ENCODE measurements around the gene TOM1L2. TPM values are rescaled to one million over a fixed set of nuclear protein-coding genes. Genes with fewer than 3 reads are reported as not detected.

The TOM1L2 gene
- 3.7 TPM for polyA plus RNA-seq

DNA sequence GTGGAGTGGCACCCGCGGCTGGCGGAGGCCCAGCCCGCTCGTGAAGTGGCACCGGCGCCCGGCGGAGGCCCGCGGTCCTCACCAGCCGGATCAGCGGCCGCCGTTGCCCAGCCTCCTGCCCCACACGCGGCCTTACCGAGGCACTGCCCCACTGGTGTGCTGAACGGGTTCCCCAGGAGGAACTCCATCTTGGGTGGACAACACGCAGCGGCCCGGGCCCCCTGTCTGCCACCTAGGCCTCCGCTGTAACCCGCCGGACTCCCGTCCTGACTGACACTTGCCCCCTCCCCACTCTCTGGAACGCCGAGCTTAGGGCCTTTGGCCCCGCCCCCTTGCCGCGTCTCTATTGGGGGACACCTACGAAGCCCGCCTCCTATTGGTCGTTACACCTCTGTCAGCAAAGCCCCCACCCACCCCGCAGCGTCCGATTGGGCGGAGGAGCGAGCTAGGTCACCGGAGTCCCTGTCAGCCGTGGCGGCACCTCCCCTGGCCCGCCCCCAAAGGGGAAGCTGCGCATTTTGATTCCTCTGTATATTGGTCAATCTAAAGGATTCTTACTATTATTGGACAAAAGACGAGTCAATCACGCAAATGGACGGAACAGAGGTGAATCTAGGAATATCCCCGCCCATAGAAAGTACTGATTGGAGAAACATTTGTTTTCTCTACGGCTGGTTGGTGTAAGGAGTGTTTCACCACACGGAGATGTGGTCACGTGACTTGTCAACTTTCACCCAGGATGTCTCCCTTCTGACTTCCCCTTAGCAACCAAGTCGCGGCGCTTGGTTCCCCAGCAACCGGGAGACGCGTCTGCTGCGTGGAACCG, at the start of gene TOM1L2, which contains the start of gene DRC3:
TOM1L2 (minus strand) TSS at position 275 of the 826 bp plus-strand sequence; CDS start at position 188, 87 bp downstream.
DRC3 (plus strand) TSS at position 737 of the 826 bp plus-strand sequence. CDS start 4,737 bp downstream, outside the sequence.
- Mint-ChIP-seq H3K27ac (peak within 1 kb of the TSS; percentile 77 to 99 (median 97)), H3K36me3 (peaks cover 1% of the 10 kb centered on the region), H3K4me1 (peaks cover 7 to 21% (median 16%) of the 10 kb centered on the region in 3 donors), H3K27me3 (no peaks in the 10 kb centered on the region), H3K4me3 (peak within 1 kb of the TSS; percentile 86 to 99 (median 97)), H3K9me3 (no peaks in the 10 kb centered on the region)

DNA sequence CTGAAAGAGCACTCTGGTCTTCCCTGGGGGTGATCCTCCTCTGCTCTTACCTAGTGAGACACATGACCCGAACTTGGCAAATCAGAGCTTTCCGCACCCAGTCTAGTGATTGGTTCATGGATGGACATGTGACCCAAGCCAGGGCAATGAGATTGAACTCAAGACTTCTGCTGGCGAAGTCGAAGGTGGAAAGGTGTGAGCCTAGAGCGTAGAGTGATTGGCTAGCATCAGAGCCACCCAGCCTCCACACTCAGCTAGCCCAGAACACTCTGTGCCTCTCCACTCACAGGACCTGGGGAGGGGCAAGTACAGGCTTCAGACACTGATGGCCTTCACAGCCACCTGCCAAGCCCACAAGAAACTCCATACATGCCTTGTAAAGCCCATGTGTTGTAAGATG, 49.2 kb upstream of the TOM1L2 start:
- H3K4me3 Mint-ChIP-seq: no peak overlapping the region
- no peaks in the 10 kb centered on the region for H3K27me3 Mint-ChIP-seq
- peaks cover 4% of the 10 kb centered on the region for H3K36me3 Mint-ChIP-seq
- no peaks in the 10 kb centered on the region for H3K9me3 Mint-ChIP-seq
- H3K27ac Mint-ChIP-seq: no peak overlapping the region
- peaks cover 0 to 3% (median 0%) of the 10 kb centered on the region in 3 donors for H3K4me1 Mint-ChIP-seq

DNA sequence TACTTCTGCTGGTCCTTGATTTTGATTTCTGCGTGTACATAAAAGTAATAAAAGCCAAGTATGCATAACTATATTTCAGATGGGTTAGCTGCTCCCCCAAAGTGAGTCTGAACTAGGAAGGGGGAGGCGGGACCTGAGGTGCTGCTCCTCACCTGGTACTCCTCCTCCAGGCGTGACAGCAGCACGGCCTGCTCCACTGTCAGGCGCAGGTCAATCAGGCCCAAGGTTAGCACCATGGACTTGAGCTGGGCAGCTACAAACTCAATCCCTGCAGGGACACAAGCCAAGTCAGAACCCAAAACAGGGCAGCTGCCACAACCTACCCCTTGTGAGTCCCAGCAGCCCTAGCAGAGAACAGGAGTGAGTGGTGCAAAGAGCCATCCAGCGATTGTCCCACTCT, 48.8 kb upstream of the TOM1L2 start:
- H3K27ac Mint-ChIP-seq: no peak overlapping the region
- H3K9me3 Mint-ChIP-seq: no peaks in the 10 kb centered on the region
- peaks cover 4% of the 10 kb centered on the region for H3K36me3 Mint-ChIP-seq

GRCh38 chr17:18019838-18020154, 47.6 kb upstream of the TOM1L2 start:
- H3K27ac Mint-ChIP-seq: no peak overlapping the region
- H3K9me3 Mint-ChIP-seq: no peaks in the 10 kb centered on the region
- no peaks in the 10 kb centered on the region for H3K4me1 Mint-ChIP-seq
- H3K36me3 Mint-ChIP-seq: peaks cover 1% of the 10 kb centered on the region
- H3K27me3 Mint-ChIP-seq: no peaks in the 10 kb centered on the region
- no peak overlapping the region for H3K4me3 Mint-ChIP-seq

More for the DNA sequence above, 48.8 kb upstream of the TOM1L2 start:
- no peaks in the 10 kb centered on the region for H3K27me3 Mint-ChIP-seq
- H3K4me3 Mint-ChIP-seq: no peak overlapping the region
- H3K4me1 Mint-ChIP-seq: peaks cover 0 to 3% (median 0%) of the 10 kb centered on the region in 3 donors

- peaks cover 1% of the 10 kb centered on the region for H3K36me3 Mint-ChIP-seq
- H3K9me3 Mint-ChIP-seq: no peaks in the 10 kb centered on the region
- H3K27ac Mint-ChIP-seq: no peak overlapping the region
These were observed 46.3 kb upstream of the TOM1L2 start for GRCh38 chr17:18018411-18018921.

DNA sequence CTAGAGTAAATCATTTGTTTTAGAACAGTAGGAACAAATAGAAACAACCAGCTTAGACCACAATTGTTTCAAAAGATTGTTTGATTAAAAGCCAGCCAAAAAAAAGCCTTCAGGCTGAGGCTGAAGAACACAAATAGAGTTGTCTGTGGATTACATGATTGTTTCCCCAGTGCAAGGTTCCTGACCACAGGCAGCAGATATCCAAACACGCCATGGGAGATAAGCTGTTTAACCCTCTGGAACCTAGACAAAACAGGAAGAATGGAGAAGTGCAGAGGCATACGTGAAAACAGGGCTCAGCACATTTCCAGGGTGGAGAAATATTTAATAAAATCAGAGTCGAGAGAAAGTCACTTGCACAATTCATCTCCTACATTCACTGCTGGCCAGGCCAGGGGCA, 45.8 kb upstream of the TOM1L2 start:
- H3K4me1 Mint-ChIP-seq: no peaks in the 10 kb centered on the region
- no peaks in the 10 kb centered on the region for H3K27me3 Mint-ChIP-seq
- H3K4me3 Mint-ChIP-seq: no peak overlapping the region
- H3K9me3 Mint-ChIP-seq: no peaks in the 10 kb centered on the region
- H3K36me3 Mint-ChIP-seq: peaks cover 1% of the 10 kb centered on the region
- H3K27ac Mint-ChIP-seq: no peak overlapping the region

More at GRCh38 chr17:18018411-18018921, 46.3 kb upstream of the TOM1L2 start:
- Mint-ChIP-seq H3K4me3 (peak overlapping the region in 1 of 4 donors; percentile 13), H3K27me3 (no peaks in the 10 kb centered on the region), H3K4me1 (no peaks in the 10 kb centered on the region)

GRCh38 chr17:18016426-18016825, 44.2 kb upstream of the TOM1L2 start:
- H3K9me3 Mint-ChIP-seq: no peaks in the 10 kb centered on the region
- no peak overlapping the region for H3K27ac Mint-ChIP-seq
- H3K27me3 Mint-ChIP-seq: no peaks in the 10 kb centered on the region
- peaks cover 0 to 3% (median 0%) of the 10 kb centered on the region in 3 donors for H3K4me1 Mint-ChIP-seq
- H3K36me3 Mint-ChIP-seq: peaks cover 5% of the 10 kb centered on the region
- H3K4me3 Mint-ChIP-seq: no peak overlapping the region

DNA sequence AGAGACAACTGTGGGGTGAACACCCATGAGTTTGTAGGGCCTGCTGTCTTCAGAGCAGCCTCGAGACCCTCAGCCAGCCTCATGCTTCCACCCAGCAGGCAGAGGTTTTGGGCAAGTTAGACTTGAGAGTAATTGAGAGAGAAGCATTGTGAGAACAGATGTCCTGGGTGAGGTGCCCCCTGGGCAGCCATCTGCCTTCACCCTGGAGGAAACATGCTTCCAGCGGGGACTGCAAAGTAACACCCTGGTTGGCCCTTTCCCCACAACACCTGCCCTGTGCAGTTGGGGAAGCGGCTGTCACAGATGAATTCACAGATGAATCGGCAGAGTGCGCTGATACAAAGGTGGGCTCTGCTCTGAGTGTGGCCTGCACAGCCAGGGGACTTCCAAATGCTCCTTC, 43.4 kb upstream of the TOM1L2 start:
- Mint-ChIP-seq H3K27ac (no peak overlapping the region), H3K36me3 (peaks cover 8% of the 10 kb centered on the region)

DNA sequence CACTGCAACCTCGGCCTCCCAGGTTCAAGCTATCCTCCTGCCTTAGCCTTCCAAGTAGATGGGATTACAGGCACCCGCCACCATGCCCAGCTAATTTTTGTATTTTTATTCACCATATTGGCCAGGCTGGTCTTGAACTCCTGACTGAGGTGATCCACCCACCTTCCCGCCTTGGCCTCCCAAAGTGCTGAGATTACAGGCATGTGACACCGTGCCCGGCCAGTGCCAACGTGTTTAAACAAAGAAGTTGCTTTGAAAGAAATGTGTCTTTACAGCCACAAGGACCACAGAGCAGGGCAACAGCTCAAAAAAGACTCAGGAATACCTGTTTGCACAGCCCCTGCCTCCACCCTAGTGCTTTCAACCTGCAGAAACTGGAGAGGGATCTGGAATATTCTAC, 41.8 kb upstream of the TOM1L2 start:
- peaks cover 14% of the 10 kb centered on the region for H3K36me3 Mint-ChIP-seq
- H3K27ac Mint-ChIP-seq: no peak overlapping the region

More for the DNA sequence above, 43.4 kb upstream of the TOM1L2 start:
- no peak overlapping the region for H3K4me3 Mint-ChIP-seq
- H3K9me3 Mint-ChIP-seq: no peaks in the 10 kb centered on the region
- no peaks in the 10 kb centered on the region for H3K27me3 Mint-ChIP-seq
- H3K4me1 Mint-ChIP-seq: peaks cover 0 to 3% (median 0%) of the 10 kb centered on the region in 3 donors

DNA sequence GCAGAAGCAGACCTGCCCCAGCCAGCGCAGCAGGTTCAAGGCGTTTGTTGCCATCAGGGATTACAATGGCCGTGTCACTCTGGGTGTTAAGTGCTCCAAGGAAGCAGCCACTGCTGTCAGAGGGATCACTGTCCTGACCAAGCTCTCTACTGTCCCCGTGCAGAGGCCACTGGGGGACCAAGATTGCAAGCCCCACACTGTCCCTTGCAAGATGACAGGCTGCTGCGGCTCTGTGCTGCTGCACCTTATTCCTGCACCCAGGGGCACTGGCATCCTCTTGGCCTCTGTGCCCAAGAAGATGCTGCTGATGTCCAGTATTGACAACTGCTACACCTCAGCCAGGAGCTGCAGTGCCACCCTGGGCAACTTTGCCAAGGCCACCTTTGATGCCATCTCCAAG, 39.1 kb upstream of the TOM1L2 start:
- Mint-ChIP-seq H3K4me3 (no peak overlapping the region), H3K4me1 (peaks cover 0 to 6% (median 0%) of the 10 kb centered on the region in 3 donors), H3K27me3 (no peaks in the 10 kb centered on the region), H3K36me3 (peaks cover 20% of the 10 kb centered on the region), H3K9me3 (no peaks in the 10 kb centered on the region), H3K27ac (no peak overlapping the region)

More for the DNA sequence above, 41.8 kb upstream of the TOM1L2 start:
- no peaks in the 10 kb centered on the region for H3K27me3 Mint-ChIP-seq
- H3K9me3 Mint-ChIP-seq: no peaks in the 10 kb centered on the region
- no peak overlapping the region for H3K4me3 Mint-ChIP-seq
- peaks cover 0 to 3% (median 0%) of the 10 kb centered on the region in 3 donors for H3K4me1 Mint-ChIP-seq

GRCh38 chr17:18009609-18010420, 37.6 kb upstream of the TOM1L2 start:
- no peak overlapping the region for H3K4me3 Mint-ChIP-seq
- peaks cover 24% of the 10 kb centered on the region for H3K36me3 Mint-ChIP-seq
- no peaks in the 10 kb centered on the region for H3K27me3 Mint-ChIP-seq
- H3K27ac Mint-ChIP-seq: no peak overlapping the region
- no peaks in the 10 kb centered on the region for H3K9me3 Mint-ChIP-seq
- H3K4me1 Mint-ChIP-seq: peaks cover 0 to 9% (median 0%) of the 10 kb centered on the region in 3 donors

DNA sequence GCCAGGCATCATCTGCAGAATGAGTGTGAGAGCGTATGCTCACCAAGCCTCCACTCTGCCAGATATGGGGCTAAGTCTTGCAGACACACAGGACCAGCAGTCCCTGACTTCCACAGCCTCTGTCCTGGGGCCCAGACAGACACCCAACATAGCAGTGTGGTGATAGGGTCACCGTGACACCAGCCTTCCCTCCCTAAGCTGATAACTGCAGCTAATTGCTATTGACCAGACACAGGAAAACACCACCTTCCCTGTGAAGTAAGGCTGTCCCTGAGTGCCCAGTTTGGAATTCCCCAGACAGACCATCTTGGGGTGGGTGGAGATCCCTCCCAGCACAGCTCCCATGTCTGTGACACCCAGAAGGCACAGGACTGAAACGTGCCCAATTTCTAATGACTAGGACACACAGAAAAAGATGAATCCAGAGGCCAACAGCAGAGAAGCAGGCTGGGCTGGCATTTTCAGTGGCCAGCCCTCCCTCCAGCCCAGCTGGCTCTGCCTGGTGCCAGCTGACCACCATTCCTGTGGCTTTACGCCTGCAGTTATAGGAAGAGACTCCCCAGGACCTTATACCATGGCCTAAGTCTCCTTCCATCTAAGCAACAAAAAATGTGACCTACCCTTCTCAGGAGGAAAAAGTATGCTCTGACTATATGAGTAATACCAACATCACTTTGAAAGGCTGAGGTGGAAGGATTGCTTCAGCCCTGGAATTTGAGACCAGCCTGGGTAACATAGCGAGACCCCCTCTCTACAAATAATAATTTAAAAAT, 36.5 kb upstream of the TOM1L2 start:
- Mint-ChIP-seq H3K27me3 (no peaks in the 10 kb centered on the region), H3K9me3 (no peaks in the 10 kb centered on the region), H3K4me1 (peaks cover 0 to 12% (median 0%) of the 10 kb centered on the region in 3 donors), H3K27ac (no peak overlapping the region), H3K36me3 (peaks cover 24% of the 10 kb centered on the region), H3K4me3 (no peak overlapping the region)

GRCh38 chr17:18006495-18007239, 34.5 kb upstream of the TOM1L2 start:
- Mint-ChIP-seq H3K36me3 (peaks cover 20% of the 10 kb centered on the region), H3K27me3 (no peaks in the 10 kb centered on the region), H3K9me3 (no peaks in the 10 kb centered on the region), H3K4me1 (peaks cover 0 to 13% (median 2%) of the 10 kb centered on the region in 3 donors), H3K27ac (no peak overlapping the region), H3K4me3 (no peak overlapping the region)

DNA sequence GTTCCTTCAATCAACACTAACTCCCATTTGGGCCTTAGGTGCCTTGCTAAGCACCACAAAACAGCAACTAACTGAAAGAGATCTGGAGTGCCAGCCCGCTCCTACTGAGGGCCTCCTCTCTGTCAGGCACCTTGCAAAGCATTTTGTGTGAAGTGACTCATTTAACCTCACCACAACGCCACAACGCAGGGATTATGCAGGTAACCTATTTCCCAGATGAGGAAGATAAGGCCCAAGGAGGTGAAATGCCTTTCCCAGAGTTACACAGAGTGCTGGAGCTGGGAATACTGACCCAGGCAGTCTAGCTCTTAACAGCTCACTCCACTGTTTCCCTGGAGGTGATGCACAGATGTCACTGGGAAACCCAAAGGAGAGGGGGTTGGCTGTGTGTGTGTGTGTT, 33.3 kb upstream of the TOM1L2 start:
- H3K4me3 Mint-ChIP-seq: no peak overlapping the region
- H3K27me3 Mint-ChIP-seq: no peaks in the 10 kb centered on the region
- H3K9me3 Mint-ChIP-seq: no peaks in the 10 kb centered on the region
- peaks cover 17% of the 10 kb centered on the region for H3K36me3 Mint-ChIP-seq
- peaks cover 0 to 13% (median 2%) of the 10 kb centered on the region in 3 donors for H3K4me1 Mint-ChIP-seq
- no peak overlapping the region for H3K27ac Mint-ChIP-seq
